Neural progenitor cell (in vitro differentiated cells): Measurements from ENCODE around the gene PTPRU. TPM values are rescaled to one million over a fixed set of nuclear protein-coding genes. Genes with fewer than 3 reads are reported as not detected.

ENCODE experiments used
- DNase-seq: peaks from one replicate; pipeline ENCODE4 v3.0.0-alpha.2; 2016; ENCODE audit warnings: low spot score
- H2AFZ ChIP-seq: fragments of 200-600 bp; sonication (generic); replicated peaks from 2 replicates; pipeline ENCODE4 v1.6.1; 2016; ENCODE audit warnings: antibody characterized with exemption
- H3F3A ChIP-seq: fragments of 200-600 bp; sonication (generic); 2 replicates; pipeline ENCODE4 v1.6.1; 2016; ENCODE audit warnings: antibody characterized with exemption, low read depth
- H3K27ac ChIP-seq: fragments of 200-600 bp; sonication (generic); 2 replicates; pipeline ENCODE4 v1.5.1; 2016; ENCODE audit warnings: mild to moderate bottlenecking
- H3K27me3 ChIP-seq: fragments of 200-600 bp; sonication (generic); 2 replicates; pipeline ENCODE4 v1.6.1; 2016; ENCODE audit warnings: mild to moderate bottlenecking, moderate library complexity
- H3K36me3 ChIP-seq: fragments of 200-600 bp; sonication (generic); 2 replicates; pipeline ENCODE4 v1.5.1; 2016
- H3K4me1 ChIP-seq: fragments of 200-600 bp; sonication (generic); 2 replicates; pipeline ENCODE4 v1.6.1; 2016; ENCODE audit warnings: mixed run types
- H3K4me2 ChIP-seq: fragments of 200-600 bp; sonication (generic); 2 replicates; pipeline ENCODE4 v1.6.1; 2016
- H3K4me3 ChIP-seq: fragments of 200-600 bp; sonication (generic); 2 replicates; pipeline ENCODE4 v1.5.1; 2016
- H3K79me2 ChIP-seq: fragments of 200-600 bp; sonication (generic); 2 replicates; pipeline ENCODE4 v1.6.1; 2016; ENCODE audit warnings: low read depth
- H3K9ac ChIP-seq: fragments of 200-600 bp; sonication (generic); 2 replicates; pipeline ENCODE4 v1.6.1; 2016
- H3K9me3 ChIP-seq: fragments of 200-600 bp; sonication (generic); 2 replicates; pipeline ENCODE4 v1.5.1; 2016; ENCODE audit warnings: low read depth
- H4K20me1 ChIP-seq: fragments of 200-600 bp; sonication (generic); 2 replicates; pipeline ENCODE4 v1.6.1; 2016; ENCODE audit warnings: low read depth
- H3K27ac Mint-ChIP-seq: 3 replicates; pipeline ENCODE4 v1.8.0; 2021; ENCODE audit warnings: mixed read lengths
- H3K27me3 Mint-ChIP-seq: 2 replicates; pipeline ENCODE4 v1.8.0; 2022; ENCODE audit warnings: low read depth, mild to moderate bottlenecking, inconsistent platforms, moderate library complexity, mixed read lengths; ENCODE audit not compliant: insufficient read depth
- H3K36me3 Mint-ChIP-seq: 3 replicates; pipeline ENCODE4 v1.8.0; 2021; ENCODE audit warnings: mixed read lengths
- H3K4me1 Mint-ChIP-seq: 3 replicates; pipeline ENCODE4 v1.8.0; 2021; ENCODE audit warnings: mixed read lengths
- H3K4me3 Mint-ChIP-seq: 3 replicates; pipeline ENCODE4 v1.8.0; 2021; ENCODE audit warnings: mild to moderate bottlenecking, moderate library complexity, mixed read lengths
- H3K9me3 Mint-ChIP-seq: 3 replicates; pipeline ENCODE4 v1.8.0; 2020; ENCODE audit warnings: mixed read lengths
- EZH2 ChIP-seq: fragments of 200-600 bp; sonication (generic); IDR thresholded peaks from 2 replicates; pipeline ENCODE4 v1.6.1; 2017; ENCODE audit warnings: antibody characterized with exemption, mild to moderate bottlenecking, moderate library complexity
- EZH2phosphoT487 ChIP-seq: fragments of 200-600 bp; sonication (generic); IDR thresholded peaks from 2 replicates; pipeline ENCODE4 v1.6.1; 2017; ENCODE audit warnings: antibody characterized with exemption
- total RNA-seq: library from RNA; depleted of rRNA; stranded (reverse); fragments of >200 nt; gene quantifications from 2 replicates; pipeline ENCODE4 v1.2.3, GENCODE V29; 2015; ENCODE audit warnings: low replicate concordance
- TF ChIP-seq, protein P1 (sequence below): fragments of 200-600 bp; sonication (generic); IDR thresholded peaks from 2 replicates; pipeline ENCODE4 v1.5.1; 2017; ENCODE audit warnings: antibody characterized with exemption, mild to moderate bottlenecking

PTPRU gene
- total RNA-seq, 1 donor from 2014 or later, result 29.5 TPM

DNA sequence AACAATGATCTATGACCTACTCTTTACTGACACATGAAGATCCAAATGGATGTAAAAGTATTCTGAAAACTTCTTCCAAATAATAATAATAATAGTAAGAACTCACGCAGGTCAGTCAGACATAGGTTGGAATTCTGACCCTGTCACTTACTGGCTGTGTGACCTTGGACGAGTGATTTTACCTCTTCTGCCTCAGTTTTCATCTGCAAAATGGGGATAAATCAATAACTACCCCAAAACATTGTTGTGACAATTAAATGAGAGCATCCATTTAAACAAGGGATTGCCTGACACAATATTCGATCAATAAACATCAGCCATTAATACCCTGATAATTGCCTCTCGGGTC, 6.1 kb upstream of the PTPRU start:
- Mint-ChIP-seq H3K4me3 (peak overlapping the region; percentile 96), H3K27ac (no peak overlapping the region)

DNA sequence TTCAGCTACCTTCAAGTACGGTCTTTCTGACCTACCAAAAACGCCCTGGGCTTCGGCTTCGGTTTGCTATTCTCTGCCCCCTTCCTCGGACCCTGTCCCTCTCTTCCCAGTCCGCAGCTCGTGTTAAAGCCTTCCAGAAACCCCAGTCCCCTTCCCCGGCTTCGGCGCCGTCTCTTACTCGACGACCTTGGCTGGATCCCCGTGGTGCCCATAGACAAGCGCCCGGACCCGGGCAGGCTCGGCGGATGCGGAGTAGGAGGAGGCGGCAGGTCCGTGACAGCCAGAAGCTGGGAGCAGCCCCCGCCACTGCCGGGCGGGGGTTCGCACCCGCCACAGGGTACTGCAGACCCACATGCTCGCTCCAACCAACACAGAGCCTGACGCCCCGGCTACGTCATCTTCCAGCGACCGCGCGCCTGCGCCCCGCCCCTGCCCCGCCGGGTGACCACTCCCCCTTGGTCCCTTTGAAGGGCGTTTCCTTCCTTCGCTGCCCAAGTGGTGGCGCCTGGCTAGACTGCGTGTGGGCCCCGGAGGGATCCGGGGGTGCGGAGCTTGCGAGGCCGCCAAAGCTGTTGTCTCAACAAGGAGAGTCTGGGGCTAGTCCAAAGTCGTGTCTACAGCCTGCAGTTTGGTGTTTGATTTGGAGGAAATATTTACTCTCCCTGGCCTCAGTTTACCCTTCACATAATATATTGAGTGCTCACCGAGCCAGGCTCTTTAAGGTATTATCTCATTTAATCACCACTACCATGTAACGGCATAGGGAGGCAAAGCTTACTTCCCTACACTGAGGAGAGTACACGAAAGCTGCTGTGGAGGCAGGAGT, 5.6 kb upstream of the PTPRU start, which contains the start of gene MECR:
Gene MECR (minus strand): TSS at position 382 of the 826 bp plus-strand sequence. CDS start 28 bp downstream, at position 354.
- Histone ChIP-seq H4K20me1 (no peaks in the 10 kb centered on the region), H2AFZ (peak within 1 kb of the TSS; percentile 58), H3K27me3 (peaks cover 42% of the 10 kb centered on the region), H3K79me2 (peaks cover 18% of the 10 kb centered on the region), H3K9me3 (no peaks in the 10 kb centered on the region), H3K36me3 (no peaks in the 10 kb centered on the region), H3K4me1 (peaks cover 8% of the 10 kb centered on the region), H3K9ac (peak within 1 kb of the TSS; percentile 68), H3K4me3 (peak within 1 kb of the TSS; percentile 83), H3F3A (peaks cover 8% of the 10 kb centered on the region), H3K4me2 (peak within 1 kb of the TSS; percentile 93), H3K27ac (no peak within 1 kb of the TSS)
- peak; percentile 95 for DNase-seq
- TF ChIP-seq, protein P1, sequence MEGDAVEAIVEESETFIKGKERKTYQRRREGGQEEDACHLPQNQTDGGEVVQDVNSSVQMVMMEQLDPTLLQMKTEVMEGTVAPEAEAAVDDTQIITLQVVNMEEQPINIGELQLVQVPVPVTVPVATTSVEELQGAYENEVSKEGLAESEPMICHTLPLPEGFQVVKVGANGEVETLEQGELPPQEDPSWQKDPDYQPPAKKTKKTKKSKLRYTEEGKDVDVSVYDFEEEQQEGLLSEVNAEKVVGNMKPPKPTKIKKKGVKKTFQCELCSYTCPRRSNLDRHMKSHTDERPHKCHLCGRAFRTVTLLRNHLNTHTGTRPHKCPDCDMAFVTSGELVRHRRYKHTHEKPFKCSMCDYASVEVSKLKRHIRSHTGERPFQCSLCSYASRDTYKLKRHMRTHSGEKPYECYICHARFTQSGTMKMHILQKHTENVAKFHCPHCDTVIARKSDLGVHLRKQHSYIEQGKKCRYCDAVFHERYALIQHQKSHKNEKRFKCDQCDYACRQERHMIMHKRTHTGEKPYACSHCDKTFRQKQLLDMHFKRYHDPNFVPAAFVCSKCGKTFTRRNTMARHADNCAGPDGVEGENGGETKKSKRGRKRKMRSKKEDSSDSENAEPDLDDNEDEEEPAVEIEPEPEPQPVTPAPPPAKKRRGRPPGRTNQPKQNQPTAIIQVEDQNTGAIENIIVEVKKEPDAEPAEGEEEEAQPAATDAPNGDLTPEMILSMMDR, result peak; percentile 35
- no peak for TF ChIP-seq EZH2
- no peaks in the 10 kb centered on the region for H3K36me3 Mint-ChIP-seq
- peak within 1 kb of the TSS; percentile 96 for H3K4me3 Mint-ChIP-seq
- H3K27ac Mint-ChIP-seq, result no peak within 1 kb of the TSS
- no peaks in the 10 kb centered on the region for H3K9me3 Mint-ChIP-seq
- peaks cover 14% of the 10 kb centered on the region for H3K4me1 Mint-ChIP-seq
- H3K27me3 Mint-ChIP-seq, result peaks cover 22% of the 10 kb centered on the region

More for the DNA sequence above, 6.1 kb upstream of the PTPRU start:
- H3K4me1 ChIP-seq, result peaks cover 8% of the 10 kb centered on the region
- no peaks in the 10 kb centered on the region for H3K9me3 ChIP-seq
- peak overlapping the region; percentile 83 for H3K4me3 ChIP-seq
- H3K79me2 ChIP-seq, result peaks cover 18% of the 10 kb centered on the region
- no peaks in the 10 kb centered on the region for H3K36me3 ChIP-seq
- H3K27ac ChIP-seq, result no peak overlapping the region
- no peaks in the 10 kb centered on the region for H3K36me3 Mint-ChIP-seq
- peaks cover 18% of the 10 kb centered on the region for H3K27me3 Mint-ChIP-seq
- peak overlapping the region; percentile 93 for H3K4me2 ChIP-seq
- peak overlapping the region; percentile 58 for H2AFZ ChIP-seq
- H3K9me3 Mint-ChIP-seq, result no peaks in the 10 kb centered on the region
- peak overlapping the region; percentile 68 for H3K9ac ChIP-seq
- peaks cover 36% of the 10 kb centered on the region for H3K27me3 ChIP-seq
- H3F3A ChIP-seq, result peaks cover 8% of the 10 kb centered on the region
- TF ChIP-seq EZH2phosphoT487 (no peak), EZH2 (no peak)
- TF ChIP-seq, protein P1, result no peak
- no peak for DNase-seq
- H4K20me1 ChIP-seq, result no peaks in the 10 kb centered on the region
- peaks cover 13% of the 10 kb centered on the region for H3K4me1 Mint-ChIP-seq

DNA sequence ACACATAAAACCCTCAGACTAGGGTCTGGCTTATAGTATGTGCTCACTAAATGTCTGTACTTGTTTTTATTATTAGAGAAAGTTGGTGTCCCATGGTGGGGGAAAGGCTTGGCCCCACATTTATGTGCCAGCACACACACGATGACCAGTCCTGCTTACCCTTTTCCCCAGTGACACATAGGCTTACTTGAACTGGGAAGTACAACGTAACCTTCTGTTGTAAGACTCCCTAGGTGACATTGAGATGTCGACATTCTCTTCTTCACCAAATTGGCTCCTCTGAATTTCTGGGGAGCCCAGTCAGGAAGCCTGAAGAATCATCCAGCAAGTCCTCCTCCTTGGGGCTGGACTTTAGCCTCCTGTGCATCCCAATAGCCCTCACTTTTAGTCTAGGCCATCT, 3.9 kb upstream of the PTPRU start:
- peaks cover 18% of the 10 kb centered on the region for H3K79me2 ChIP-seq
- H3K9me3 Mint-ChIP-seq, result peaks cover 5% of the 10 kb centered on the region
- no peak overlapping the region for H3K27ac Mint-ChIP-seq
- peaks cover 31% of the 10 kb centered on the region for H3K27me3 Mint-ChIP-seq
- H3K4me1 ChIP-seq, result peaks cover 12% of the 10 kb centered on the region
- no peak overlapping the region for H3K9ac ChIP-seq
- H3K4me3 Mint-ChIP-seq, result no peak overlapping the region
- no peaks in the 10 kb centered on the region for H4K20me1 ChIP-seq
- no peak overlapping the region for H3K27ac ChIP-seq
- H3K4me3 ChIP-seq, result no peak overlapping the region
- H3K36me3 Mint-ChIP-seq, result no peaks in the 10 kb centered on the region
- H2AFZ ChIP-seq, result no peak overlapping the region
- TF ChIP-seq, protein P1, result no peak
- no peak for TF ChIP-seq EZH2phosphoT487
- no peak for TF ChIP-seq EZH2
- H3K4me2 ChIP-seq, result no peak overlapping the region
- peaks cover 56% of the 10 kb centered on the region for H3K27me3 ChIP-seq
- DNase-seq, result no peak
- peaks cover 16% of the 10 kb centered on the region for H3F3A ChIP-seq
- H3K4me1 Mint-ChIP-seq, result peaks cover 23% of the 10 kb centered on the region
- H3K9me3 ChIP-seq, result no peaks in the 10 kb centered on the region
- no peaks in the 10 kb centered on the region for H3K36me3 ChIP-seq
